HepG2 (cell line): ENCODE results near the gene RAET1E. TPM values are rescaled to one million over a fixed set of nuclear protein-coding genes. Genes with fewer than 3 reads are reported as not detected.

ENCODE experiments used
- ATF1 ChIP-seq: IDR thresholded peaks from 2 replicates; pipeline ENCODE4 v1.6.1; 2016; ENCODE audit warnings: mild to moderate bottlenecking, control low read depth
- CHD2 ChIP-seq: IDR thresholded peaks from 2 replicates; pipeline ENCODE4 v1.6.1; 2011; ENCODE audit warnings: low read depth, low read length, improper control_type of control experiment
- CREM ChIP-seq, 2 experiments: sonication (generic) in 1 of 2; formaldehyde crosslinking in 1 of 2; IDR thresholded peaks; 2 replicates each; pipeline versions ENCODE4 v1.4.0 to v1.6.1; 2016 to 2020; ENCODE audit warnings: antibody characterized with exemption in 1 of 2, mild to moderate bottlenecking in 1 of 2, missing genetic modification reagents in 1 of 2
- EP300 ChIP-seq, 3 experiments: sonication (generic) in 1 of 3; formaldehyde crosslinking in 1 of 3; IDR thresholded peaks; 2 replicates each; pipeline versions ENCODE4 v1.5.1 to v1.6.1; 2011 to 2020; ENCODE audit warnings: low read depth in 2 of 3, low read length in 2 of 3, borderline replicate concordance in 1 of 3, improper control_type of control experiment in 1 of 3, mild to moderate bottlenecking in 1 of 3, missing genetic modification reagents in 1 of 3, moderate library complexity in 1 of 3
- SP1 ChIP-seq, 2 experiments: fragments of 450-650 bp in 1 of 2; sonication (generic) in 1 of 2; formaldehyde crosslinking in 1 of 2; IDR thresholded peaks; 2 replicates each; pipeline versions ENCODE4 v1.4.0 to v1.6.1; 2016 to 2020; ENCODE audit warnings: missing genetic modification reagents in 1 of 2
- ZNF318 ChIP-seq: sonication (generic); formaldehyde crosslinking; IDR thresholded peaks from 2 replicates; pipeline ENCODE4 v1.4.0; 2020; ENCODE audit warnings: mild to moderate bottlenecking, missing genetic modification reagents
- polyA plus RNA-seq, 8 experiments: library from polyadenylated mRNA; depleted of rRNA in 3 of 8; stranded (reverse) in 7 of 8; unstranded in 1 of 8; fragments of >200 nt; fragmentation: Illumina TruSeq in 4 of 8; extraction: Trizol in 4 of 8; gene quantifications; 2 replicates each; pipeline versions ENCODE4 v1.2.1 to v1.2.3, GENCODE V29; 2011 to 2016; ENCODE audit warnings: low read depth in 4 of 8, missing spikeins in 1 of 8, mixed read lengths in 1 of 8; ENCODE audit not compliant: insufficient read depth in 1 of 8
- total RNA-seq, 5 experiments: library from RNA; depleted of rRNA; stranded (reverse); fragments of >200 nt; fragmentation: Illumina TruSeq; extraction: Trizol; gene quantifications; 2 replicates each; pipeline ENCODE4 v1.2.3, GENCODE V29; 2016; ENCODE audit warnings: low read depth in 1 of 5
- TF ChIP-seq, protein P1 (sequence below): fragments of 450-650 bp; IDR thresholded peaks from 2 replicates; pipeline ENCODE4 v1.6.1; 2016
- TF ChIP-seq, protein P2 (sequence below), 2 experiments: sonication (generic) in 1 of 2; formaldehyde crosslinking in 1 of 2; IDR thresholded peaks; 2 replicates each; pipeline versions ENCODE4 v1.6.1 to v1.9.0; 2014 to 2022; ENCODE audit warnings: antibody characterized with exemption in 1 of 2, borderline replicate concordance in 1 of 2, inconsistent platforms in 1 of 2, low read depth in 1 of 2, missing genetic modification reagents in 1 of 2

Gene RAET1E
- total and polyA plus RNA-seq, 2 of the 13 experiments (the other 11 are each of a cell fraction or from before 2014, with no cell fraction given), result not detected

DNA sequence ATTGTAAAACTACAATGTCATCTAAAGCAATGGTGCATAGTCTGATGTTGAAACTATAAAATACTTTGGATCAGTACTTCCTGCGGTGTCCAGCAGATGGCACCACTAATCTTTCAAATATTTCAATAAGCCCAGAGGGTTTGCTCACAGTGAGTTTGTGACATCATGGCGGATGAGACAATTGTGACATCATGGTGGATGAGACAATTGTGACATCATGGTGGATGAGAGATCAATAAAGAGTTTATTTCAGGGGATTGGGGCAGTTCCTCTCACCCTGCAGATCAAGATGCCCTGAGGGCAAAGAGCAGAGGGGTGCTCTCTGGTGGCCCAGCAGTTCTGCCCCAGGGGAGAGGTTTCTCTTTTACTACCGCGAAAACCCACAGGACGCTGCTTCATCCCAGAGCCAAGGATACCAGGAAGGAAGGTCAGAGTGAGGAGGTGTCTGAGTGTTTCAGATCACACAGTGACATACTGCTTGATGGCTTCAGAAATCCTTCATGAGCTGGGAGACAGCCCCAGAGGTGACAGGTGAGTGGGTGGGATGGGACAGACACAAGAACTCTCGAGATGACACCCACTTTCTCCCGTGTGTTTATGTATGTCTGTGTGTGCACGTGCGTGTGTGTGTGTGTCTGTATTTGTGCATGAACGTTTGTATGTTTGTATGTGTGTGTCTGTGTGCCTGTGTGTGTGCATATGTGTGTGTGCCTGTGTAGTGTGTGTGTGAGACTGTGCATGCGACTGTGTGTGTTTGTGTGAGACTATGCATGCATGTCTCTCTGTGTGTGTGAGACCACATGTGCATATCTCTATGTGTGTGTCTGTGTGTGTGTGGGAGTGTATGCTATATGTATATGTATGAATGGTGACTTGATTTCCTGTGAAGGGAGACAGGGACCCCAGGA is 36.6 kb upstream of the RAET1E start (continued):
- TF ChIP-seq, protein P1, sequence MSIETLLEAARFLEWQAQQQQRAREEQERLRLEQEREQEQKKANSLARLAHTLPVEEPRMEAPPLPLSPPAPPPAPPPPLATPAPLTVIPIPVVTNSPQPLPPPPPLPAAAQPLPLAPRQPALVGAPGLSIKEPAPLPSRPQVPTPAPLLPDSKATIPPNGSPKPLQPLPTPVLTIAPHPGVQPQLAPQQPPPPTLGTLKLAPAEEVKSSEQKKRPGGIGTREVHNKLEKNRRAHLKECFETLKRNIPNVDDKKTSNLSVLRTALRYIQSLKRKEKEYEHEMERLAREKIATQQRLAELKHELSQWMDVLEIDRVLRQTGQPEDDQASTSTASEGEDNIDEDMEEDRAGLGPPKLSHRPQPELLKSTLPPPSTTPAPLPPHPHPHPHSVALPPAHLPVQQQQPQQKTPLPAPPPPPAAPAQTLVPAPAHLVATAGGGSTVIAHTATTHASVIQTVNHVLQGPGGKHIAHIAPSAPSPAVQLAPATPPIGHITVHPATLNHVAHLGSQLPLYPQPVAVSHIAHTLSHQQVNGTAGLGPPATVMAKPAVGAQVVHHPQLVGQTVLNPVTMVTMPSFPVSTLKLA, result peak; percentile 51
- no peak for TF ChIP-seq ZNF318
- TF ChIP-seq EP300 (IDR thresholded peaks at IDR 0.05; ENCODE audit: low read depth in 2 of 2, low read length in 2 of 2), result no peak
- TF ChIP-seq EP300 (CRISPR knock-in tag; IDR thresholded peaks at IDR 0.05; ENCODE audit: borderline replicate concordance), result no peak
- peak; percentile 51 for TF ChIP-seq CREM (IDR thresholded peaks at IDR 0.05)
- TF ChIP-seq CREM (CRISPR knock-in tag; IDR thresholded peaks at IDR 0.05), result no peak
- TF ChIP-seq CHD2, result no peak
- peak; percentile 76 for TF ChIP-seq ATF1 (CRISPR knock-in tag)
- TF ChIP-seq SP1 (IDR thresholded peaks at IDR 0.05), result 0 out of 2 replicates have a peak, but pooled peaks have one; percentile 34
- TF ChIP-seq SP1 (CRISPR knock-in tag; IDR thresholded peaks at IDR 0.05), result no peak
- TF ChIP-seq, protein P2, sequence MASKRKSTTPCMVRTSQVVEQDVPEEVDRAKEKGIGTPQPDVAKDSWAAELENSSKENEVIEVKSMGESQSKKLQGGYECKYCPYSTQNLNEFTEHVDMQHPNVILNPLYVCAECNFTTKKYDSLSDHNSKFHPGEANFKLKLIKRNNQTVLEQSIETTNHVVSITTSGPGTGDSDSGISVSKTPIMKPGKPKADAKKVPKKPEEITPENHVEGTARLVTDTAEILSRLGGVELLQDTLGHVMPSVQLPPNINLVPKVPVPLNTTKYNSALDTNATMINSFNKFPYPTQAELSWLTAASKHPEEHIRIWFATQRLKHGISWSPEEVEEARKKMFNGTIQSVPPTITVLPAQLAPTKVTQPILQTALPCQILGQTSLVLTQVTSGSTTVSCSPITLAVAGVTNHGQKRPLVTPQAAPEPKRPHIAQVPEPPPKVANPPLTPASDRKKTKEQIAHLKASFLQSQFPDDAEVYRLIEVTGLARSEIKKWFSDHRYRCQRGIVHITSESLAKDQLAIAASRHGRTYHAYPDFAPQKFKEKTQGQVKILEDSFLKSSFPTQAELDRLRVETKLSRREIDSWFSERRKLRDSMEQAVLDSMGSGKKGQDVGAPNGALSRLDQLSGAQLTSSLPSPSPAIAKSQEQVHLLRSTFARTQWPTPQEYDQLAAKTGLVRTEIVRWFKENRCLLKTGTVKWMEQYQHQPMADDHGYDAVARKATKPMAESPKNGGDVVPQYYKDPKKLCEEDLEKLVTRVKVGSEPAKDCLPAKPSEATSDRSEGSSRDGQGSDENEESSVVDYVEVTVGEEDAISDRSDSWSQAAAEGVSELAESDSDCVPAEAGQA (IDR thresholded peaks at IDR 0.05; ENCODE audit: low read depth), result peak; percentile 75
- TF ChIP-seq, protein P2 (CRISPR knock-in tag; IDR thresholded peaks at IDR 0.05; ENCODE audit: borderline replicate concordance), result no peak
